Measurements from ENCODE around the gene GRIPAP1.

- TF ChIP-seq CTCF (conservative IDR thresholded peaks at IDR 0.05) (no peak), ZFX (IDR thresholded peaks at IDR 0.05) (no peak)
Measured at GRCh38 chrX:49039598-49040375, 37.7 kb upstream of the GRIPAP1 start.

Data from C4-2B (cell line).